Measurements from ENCODE around the gene PRPF31.
A peak's percentile ranks its signal among the peaks of the same experiment; 100 is the strongest.
"Not testable (repeated sequence)": the region's sequence is repeated elsewhere in the genome, so short reads cannot be mapped to it uniquely, and the experiment has no call there.

PRPF31 gene, protein sequence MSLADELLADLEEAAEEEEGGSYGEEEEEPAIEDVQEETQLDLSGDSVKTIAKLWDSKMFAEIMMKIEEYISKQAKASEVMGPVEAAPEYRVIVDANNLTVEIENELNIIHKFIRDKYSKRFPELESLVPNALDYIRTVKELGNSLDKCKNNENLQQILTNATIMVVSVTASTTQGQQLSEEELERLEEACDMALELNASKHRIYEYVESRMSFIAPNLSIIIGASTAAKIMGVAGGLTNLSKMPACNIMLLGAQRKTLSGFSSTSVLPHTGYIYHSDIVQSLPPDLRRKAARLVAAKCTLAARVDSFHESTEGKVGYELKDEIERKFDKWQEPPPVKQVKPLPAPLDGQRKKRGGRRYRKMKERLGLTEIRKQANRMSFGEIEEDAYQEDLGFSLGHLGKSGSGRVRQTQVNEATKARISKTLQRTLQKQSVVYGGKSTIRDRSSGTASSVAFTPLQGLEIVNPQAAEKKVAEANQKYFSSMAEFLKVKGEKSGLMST

DNA sequence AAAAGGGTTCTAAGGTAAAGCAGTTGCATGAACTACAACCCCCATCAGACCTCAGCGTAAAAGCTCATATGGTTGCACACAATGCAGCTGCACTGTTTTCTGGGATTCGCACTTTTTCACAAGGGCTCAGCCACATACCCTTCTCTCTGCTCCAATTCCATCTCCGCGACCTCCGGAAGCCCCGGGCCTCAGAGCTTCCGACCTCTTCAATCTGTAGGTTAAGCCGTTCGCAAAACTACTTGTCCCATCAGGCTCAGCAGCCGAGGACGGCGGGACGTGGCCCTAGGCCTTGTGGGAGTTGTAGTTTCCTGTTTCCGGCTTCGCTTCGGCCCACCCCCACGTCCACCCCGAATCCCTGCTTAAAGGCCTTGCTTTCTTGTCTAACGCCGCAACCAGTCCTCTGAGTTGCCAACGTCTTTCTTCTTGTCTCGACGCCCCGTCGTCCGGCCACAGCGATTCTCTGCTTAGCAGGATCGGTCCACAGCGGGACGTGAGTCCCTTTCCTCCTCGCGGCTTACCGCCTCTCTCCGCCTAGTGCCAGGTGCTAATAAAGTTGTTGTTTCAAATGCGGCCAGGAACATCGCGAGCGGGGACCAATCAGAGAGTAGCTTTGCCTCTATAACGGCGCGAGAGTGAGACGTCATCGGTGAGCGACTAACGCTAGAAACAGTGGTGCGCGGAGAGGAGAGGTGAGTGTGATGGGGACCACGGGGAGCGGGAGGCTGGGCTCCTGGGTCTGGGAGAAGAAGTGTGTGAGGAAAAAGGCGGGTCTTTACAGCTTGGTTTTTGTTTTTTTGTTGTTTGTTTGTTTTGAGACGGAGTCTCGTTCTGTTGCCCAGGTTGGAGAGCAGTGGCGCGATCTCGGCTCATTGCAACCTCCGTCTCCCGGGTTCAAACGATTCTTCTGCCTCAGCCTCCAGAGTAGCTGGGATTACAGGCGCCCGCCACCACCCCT is at the start of gene PRPF31, which contains the start of gene TFPT:
PRPF31 (plus strand) TSS at position 646 of the 955 bp plus-strand sequence. CDS start 2,525 bp downstream, outside the sequence.
TFPT (minus strand) TSS at position 549 of the 955 bp plus-strand sequence; CDS start at position 161, 388 bp downstream.
- peaks cover 28% of the 10 kb centered on the region for H3K36me3 Mint-ChIP-seq (ENCODE audit: insufficient read depth)
- ATAC-seq (replicated peaks; ENCODE audit: extremely low read depth, poor library complexity, severe bottlenecking), result peak; percentile 89

DNA sequence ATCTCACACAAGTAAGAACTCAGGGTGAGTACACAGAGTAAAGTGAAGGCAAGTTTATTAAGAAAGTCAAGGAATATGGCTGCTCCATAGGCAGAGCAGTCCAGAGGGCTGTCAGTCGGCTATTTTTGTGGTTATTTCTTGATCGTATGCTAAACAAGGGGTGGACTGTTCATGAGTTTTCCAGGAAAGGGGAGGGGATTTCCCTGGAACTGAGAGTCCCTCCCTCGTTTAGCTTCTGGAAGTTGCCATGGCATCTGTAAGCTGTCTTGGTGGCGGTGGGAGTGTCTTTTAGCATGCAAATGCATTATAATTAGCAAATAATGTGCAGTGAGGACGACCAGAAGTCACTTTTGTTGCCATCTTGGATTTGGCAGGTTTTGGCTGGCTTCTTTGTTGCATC is 46.1 kb upstream of the PRPF31 start:
- Mint-ChIP-seq H3K27ac (ENCODE audit: low read depth) (no peak overlapping the region), H3K4me3 (no peak overlapping the region), H3K36me3 (ENCODE audit: insufficient read depth) (no peaks in the 10 kb centered on the region), H3K4me1 (no peaks in the 10 kb centered on the region), H3K9me3 (no peaks in the 10 kb centered on the region), H3K27me3 (peaks cover 27% of the 10 kb centered on the region)
- ATAC-seq (replicated peaks; ENCODE audit: extremely low read depth, poor library complexity, severe bottlenecking), result no peak
- DNase-seq (ENCODE audit: low spot score in 2 of 2), result no peak

More for the DNA sequence above, at the start of gene PRPF31, which contains the start of gene TFPT:
- no peaks in the 10 kb centered on the region for H3K9me3 Mint-ChIP-seq
- peaks cover 39% of the 10 kb centered on the region for H3K4me1 Mint-ChIP-seq
- H3K4me3 Mint-ChIP-seq, result peak within 1 kb of the TSS; percentile 86
- peak within 1 kb of the TSS; percentile 93 for H3K27ac Mint-ChIP-seq (ENCODE audit: low read depth)
- no peaks in the 10 kb centered on the region for H3K27me3 Mint-ChIP-seq
- DNase-seq (ENCODE audit: low spot score in 2 of 2), result peak; percentile 92 to 96

DNA sequence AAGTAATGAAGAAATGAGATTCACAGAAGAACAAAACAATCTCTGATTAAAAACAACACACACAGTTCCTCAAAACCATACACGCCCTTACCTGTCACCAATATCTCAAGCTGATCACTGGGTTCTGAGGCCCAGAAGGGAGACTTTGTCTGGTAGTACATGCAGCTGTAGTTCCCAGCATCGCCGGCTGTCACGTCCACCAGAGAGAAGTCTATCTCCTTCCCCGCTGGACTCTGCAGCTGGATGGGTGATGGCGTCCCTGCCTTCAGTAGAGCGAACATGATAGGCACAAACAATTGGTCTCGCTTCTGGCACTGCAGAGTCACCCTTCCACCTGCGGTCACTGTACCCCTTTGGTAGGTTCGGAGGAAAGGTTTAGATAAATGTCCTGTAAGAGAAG is 41.7 kb upstream of the PRPF31 start:
- H3K36me3 Mint-ChIP-seq (ENCODE audit: insufficient read depth), result no peaks in the 10 kb centered on the region
- no peak for DNase-seq (ENCODE audit: low spot score in 2 of 2)
- H3K9me3 Mint-ChIP-seq, result no peaks in the 10 kb centered on the region
- ATAC-seq (replicated peaks; ENCODE audit: extremely low read depth, poor library complexity, severe bottlenecking), result no peak
- no peak overlapping the region for H3K4me3 Mint-ChIP-seq
- no peak overlapping the region for H3K27ac Mint-ChIP-seq (ENCODE audit: low read depth)
- no peaks in the 10 kb centered on the region for H3K4me1 Mint-ChIP-seq
- H3K27me3 Mint-ChIP-seq, result peaks cover 23% of the 10 kb centered on the region

- H3K9me3 Mint-ChIP-seq, result no peaks in the 10 kb centered on the region
- H3K36me3 Mint-ChIP-seq (ENCODE audit: insufficient read depth), result no peaks in the 10 kb centered on the region
- no peak overlapping the region for H3K4me3 Mint-ChIP-seq
- no peak overlapping the region for H3K27ac Mint-ChIP-seq (ENCODE audit: low read depth)
- ATAC-seq (replicated peaks; ENCODE audit: extremely low read depth, poor library complexity, severe bottlenecking) (no peak), DNase-seq (ENCODE audit: low spot score in 2 of 2) (no peak)
- H3K27me3 Mint-ChIP-seq, result peaks cover 22% of the 10 kb centered on the region
- no peaks in the 10 kb centered on the region for H3K4me1 Mint-ChIP-seq
These were observed 40.7 kb upstream of the PRPF31 start for GRCh38 chr19:54074851-54075250.

DNA sequence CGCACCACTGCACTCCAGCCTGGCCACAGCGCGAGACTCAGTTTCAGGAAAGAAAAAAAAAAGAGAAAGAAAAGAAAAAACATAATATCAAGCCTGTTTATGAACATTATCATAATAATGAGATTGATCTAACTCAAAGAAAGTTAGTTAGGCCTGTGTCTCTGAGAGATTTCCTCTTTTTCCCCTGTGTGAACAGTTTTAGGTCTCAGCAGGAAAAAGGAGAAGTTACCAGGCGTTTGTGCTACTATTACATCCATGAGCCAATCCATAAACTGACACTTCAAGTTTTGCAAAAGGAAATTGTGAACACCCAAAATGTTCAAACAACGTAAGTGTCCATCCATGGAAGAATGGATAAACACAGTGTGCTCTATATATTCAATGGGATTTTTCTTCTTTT is 38.2 kb upstream of the PRPF31 start:
- H3K9me3 Mint-ChIP-seq, result no peaks in the 10 kb centered on the region
- H3K27me3 Mint-ChIP-seq, result peaks cover 24% of the 10 kb centered on the region
- no peak overlapping the region for H3K27ac Mint-ChIP-seq (ENCODE audit: low read depth)
- ATAC-seq (replicated peaks; ENCODE audit: extremely low read depth, poor library complexity, severe bottlenecking) (no peak), DNase-seq (ENCODE audit: low spot score in 2 of 2) (no peak)
- no peak overlapping the region for H3K4me3 Mint-ChIP-seq
- H3K4me1 Mint-ChIP-seq, result no peaks in the 10 kb centered on the region
- no peaks in the 10 kb centered on the region for H3K36me3 Mint-ChIP-seq (ENCODE audit: insufficient read depth)

GRCh38 chr19:54081032-54081431 is 34.5 kb upstream of the PRPF31 start, which contains the start of gene TARM1:
TSS of gene TARM1 (minus strand) at chr19:54081365. CDS start at chr19:54081340, 25 bp downstream.
- no peak for DNase-seq (ENCODE audit: low spot score in 2 of 2)
- H3K4me1 Mint-ChIP-seq, result no peaks in the 10 kb centered on the region
- no peak within 1 kb of the TSS for H3K27ac Mint-ChIP-seq (ENCODE audit: low read depth)
- H3K36me3 Mint-ChIP-seq (ENCODE audit: insufficient read depth), result no peaks in the 10 kb centered on the region
- H3K27me3 Mint-ChIP-seq, result peaks cover 18% of the 10 kb centered on the region
- ATAC-seq (replicated peaks; ENCODE audit: extremely low read depth, poor library complexity, severe bottlenecking), result no peak
- H3K4me3 Mint-ChIP-seq, result no peak within 1 kb of the TSS
- H3K9me3 Mint-ChIP-seq, result no peaks in the 10 kb centered on the region

- peaks cover 2% of the 10 kb centered on the region for H3K36me3 Mint-ChIP-seq (ENCODE audit: insufficient read depth)
- no peak overlapping the region for H3K4me3 Mint-ChIP-seq
- H3K27me3 Mint-ChIP-seq, result peaks cover 6% of the 10 kb centered on the region
- no peaks in the 10 kb centered on the region for H3K4me1 Mint-ChIP-seq
- no peak for DNase-seq (ENCODE audit: low spot score in 2 of 2)
- H3K9me3 Mint-ChIP-seq, result no peaks in the 10 kb centered on the region
- no peak for ATAC-seq (replicated peaks; ENCODE audit: extremely low read depth, poor library complexity, severe bottlenecking)
- H3K27ac Mint-ChIP-seq (ENCODE audit: low read depth), result no peak overlapping the region
These were observed 31.1 kb upstream of the PRPF31 start for GRCh38 chr19:54084410-54084809.

GRCh38 chr19:54094426-54095000 is 21.0 kb upstream of the PRPF31 start:
- H3K27ac Mint-ChIP-seq (ENCODE audit: low read depth), result no peak overlapping the region
- peak overlapping the region; percentile 79 for H3K4me3 Mint-ChIP-seq
- H3K27me3 Mint-ChIP-seq, result no peaks in the 10 kb centered on the region
- no peak for ATAC-seq (replicated peaks; ENCODE audit: extremely low read depth, poor library complexity, severe bottlenecking)
- DNase-seq (ENCODE audit: low spot score in 2 of 2), result no peak
- H3K9me3 Mint-ChIP-seq, result no peaks in the 10 kb centered on the region
- peaks cover 14% of the 10 kb centered on the region for H3K36me3 Mint-ChIP-seq (ENCODE audit: insufficient read depth)
- H3K4me1 Mint-ChIP-seq, result peaks cover 13% of the 10 kb centered on the region

GRCh38 chr19:54095136-54095858 is 20.3 kb upstream of the PRPF31 start:
- Mint-ChIP-seq H3K27ac (ENCODE audit: low read depth) (peak overlapping the region; percentile 96), H3K9me3 (no peaks in the 10 kb centered on the region), H3K4me3 (peak overlapping the region; percentile 79), H3K4me1 (peaks cover 13% of the 10 kb centered on the region), H3K36me3 (ENCODE audit: insufficient read depth) (peaks cover 14% of the 10 kb centered on the region), H3K27me3 (no peaks in the 10 kb centered on the region)
- no peak for DNase-seq (ENCODE audit: low spot score in 2 of 2)
- ATAC-seq (replicated peaks; ENCODE audit: extremely low read depth, poor library complexity, severe bottlenecking), result no peak

- Mint-ChIP-seq H3K27ac (ENCODE audit: low read depth) (peak overlapping the region; percentile 96), H3K4me3 (peak overlapping the region; percentile 79), H3K36me3 (ENCODE audit: insufficient read depth) (peaks cover 14% of the 10 kb centered on the region), H3K4me1 (peaks cover 13% of the 10 kb centered on the region)
- peak; percentile 39 to 50 for DNase-seq (ENCODE audit: low spot score in 2 of 2)
- H3K27me3 Mint-ChIP-seq, H3K9me3 Mint-ChIP-seq: not testable (repeated sequence)
- ATAC-seq (replicated peaks; ENCODE audit: extremely low read depth, poor library complexity, severe bottlenecking), result peak; percentile 80
These were observed 19.5 kb upstream of the PRPF31 start for GRCh38 chr19:54095859-54096616.

GRCh38 chr19:54096617-54097106 is 18.9 kb upstream of the PRPF31 start:
- peaks cover 16% of the 10 kb centered on the region for H3K36me3 Mint-ChIP-seq (ENCODE audit: insufficient read depth)
- DNase-seq (ENCODE audit: low spot score in 2 of 2), result no peak
- H3K27me3 Mint-ChIP-seq, result no peaks in the 10 kb centered on the region
- peak overlapping the region; percentile 96 for H3K27ac Mint-ChIP-seq (ENCODE audit: low read depth)
- H3K4me1 Mint-ChIP-seq, result peaks cover 17% of the 10 kb centered on the region
- H3K4me3 Mint-ChIP-seq, result peak overlapping the region; percentile 79
- H3K9me3 Mint-ChIP-seq, result no peaks in the 10 kb centered on the region
- ATAC-seq (replicated peaks; ENCODE audit: extremely low read depth, poor library complexity, severe bottlenecking), result no peak
